Loucy (cell line): Measurements from ENCODE around the gene HS6ST1.

Experiments
- H2AFZ ChIP-seq: fragments of 200-600 bp; sonication (generic); 2 replicates; pipeline ENCODE4 v1.6.0; 2016; ENCODE audit warnings: antibody characterized with exemption, mild to moderate bottlenecking, low read length, moderate library complexity
- H3F3A ChIP-seq: fragments of 200-600 bp; 2 replicates; pipeline ENCODE4 v1.6.0; 2016; ENCODE audit warnings: antibody characterized with exemption, low read depth, mild to moderate bottlenecking
- H3K27me3 ChIP-seq: fragments of 200-600 bp; sonication (generic); 2 replicates; pipeline ENCODE4 v1.6.1; 2014; ENCODE audit warnings: low read length, mild to moderate bottlenecking; ENCODE audit not compliant: insufficient read depth, poor library complexity, severe bottlenecking
- H3K36me3 ChIP-seq: fragments of 200-600 bp; sonication (generic); 2 replicates; pipeline ENCODE4 v1.6.1; 2016; ENCODE audit warnings: low read length; ENCODE audit not compliant: insufficient read depth
- H3K4me1 ChIP-seq: fragments of 200-600 bp; sonication (generic); 2 replicates; pipeline ENCODE4 v1.5.1; 2014; ENCODE audit warnings: low read length, mild to moderate bottlenecking; ENCODE audit not compliant: insufficient read depth, poor library complexity, severe bottlenecking
- H3K4me2 ChIP-seq: fragments of 200-600 bp; sonication (generic); 2 replicates; pipeline ENCODE4 v1.6.0; 2014; ENCODE audit warnings: antibody characterized with exemption, low read length, low read depth, mild to moderate bottlenecking; ENCODE audit not compliant: poor library complexity, severe bottlenecking
- H3K4me3 ChIP-seq: fragments of 200-600 bp; sonication (generic); 2 replicates; pipeline ENCODE4 v1.5.1; 2014; ENCODE audit warnings: low read length, mild to moderate bottlenecking, mixed read lengths; ENCODE audit not compliant: poor library complexity, severe bottlenecking
- H3K79me2 ChIP-seq: fragments of 200-600 bp; sonication (generic); 2 replicates; pipeline ENCODE4 v1.6.1; 2014; ENCODE audit warnings: low read length; ENCODE audit not compliant: insufficient read depth
- H3K9ac ChIP-seq: fragments of 200-600 bp; sonication (generic); 2 replicates; pipeline ENCODE4 v1.6.0; 2014; ENCODE audit warnings: mild to moderate bottlenecking, low read depth, low read length, moderate library complexity; ENCODE audit not compliant: poor library complexity, severe bottlenecking
- H3K9me2 ChIP-seq: fragments of 200-600 bp; sonication (generic); replicated peaks from 2 replicates; pipeline ENCODE4 v1.6.1; 2016; ENCODE audit warnings: low read depth, low read length, mixed read lengths
- H3K9me3 ChIP-seq: fragments of 200-600 bp; sonication (generic); 2 replicates; pipeline ENCODE4 v1.6.1; 2014; ENCODE audit warnings: mild to moderate bottlenecking, antibody characterized with exemption, low read length, low read depth; ENCODE audit not compliant: insufficient read depth
- H4K20me1 ChIP-seq: fragments of 200-600 bp; sonication (generic); 2 replicates; pipeline ENCODE4 v1.6.0; 2014; ENCODE audit warnings: antibody characterized with exemption, low read length, mild to moderate bottlenecking; ENCODE audit not compliant: insufficient read depth, poor library complexity, severe bottlenecking
- EZH2phosphoT487 ChIP-seq: fragments of 200-600 bp; IDR thresholded peaks from 2 replicates; pipeline ENCODE4 v1.6.1; 2018; ENCODE audit warnings: antibody characterized with exemption, mild to moderate bottlenecking, moderate library complexity, borderline replicate concordance
- TF ChIP-seq, protein P1 (sequence below): fragments of 200-600 bp; sonication (generic); conservative IDR thresholded peaks from 2 replicates; pipeline ENCODE4 v1.5.1; 2014; ENCODE audit warnings: mild to moderate bottlenecking, antibody characterized with exemption, low read length

The HS6ST1 gene

DNA sequence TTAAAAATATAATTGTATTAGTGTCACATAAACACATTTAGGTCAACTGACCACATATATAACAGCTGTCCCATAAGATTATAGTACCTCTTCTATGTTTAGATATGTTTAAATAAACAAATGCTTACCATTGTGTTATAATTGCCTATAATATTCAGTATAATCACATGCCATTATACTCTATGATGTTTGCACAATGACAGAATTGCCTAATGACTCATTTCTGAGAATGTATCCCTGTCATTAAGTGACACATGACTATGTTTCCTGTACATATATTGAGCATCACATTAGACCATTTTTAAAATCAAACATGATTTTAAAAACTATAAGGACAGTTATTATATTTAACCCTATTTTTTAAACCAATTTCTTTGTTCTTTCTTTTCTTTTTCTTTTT is 89.8 kb downstream of the HS6ST1 start:
- H3K36me3 ChIP-seq, result no peaks in the 10 kb centered on the region
- no peaks in the 10 kb centered on the region for H3K9me3 ChIP-seq
- H2AFZ ChIP-seq, result no peak overlapping the region
- TF ChIP-seq EZH2phosphoT487, result no peak
- TF ChIP-seq, protein P1, sequence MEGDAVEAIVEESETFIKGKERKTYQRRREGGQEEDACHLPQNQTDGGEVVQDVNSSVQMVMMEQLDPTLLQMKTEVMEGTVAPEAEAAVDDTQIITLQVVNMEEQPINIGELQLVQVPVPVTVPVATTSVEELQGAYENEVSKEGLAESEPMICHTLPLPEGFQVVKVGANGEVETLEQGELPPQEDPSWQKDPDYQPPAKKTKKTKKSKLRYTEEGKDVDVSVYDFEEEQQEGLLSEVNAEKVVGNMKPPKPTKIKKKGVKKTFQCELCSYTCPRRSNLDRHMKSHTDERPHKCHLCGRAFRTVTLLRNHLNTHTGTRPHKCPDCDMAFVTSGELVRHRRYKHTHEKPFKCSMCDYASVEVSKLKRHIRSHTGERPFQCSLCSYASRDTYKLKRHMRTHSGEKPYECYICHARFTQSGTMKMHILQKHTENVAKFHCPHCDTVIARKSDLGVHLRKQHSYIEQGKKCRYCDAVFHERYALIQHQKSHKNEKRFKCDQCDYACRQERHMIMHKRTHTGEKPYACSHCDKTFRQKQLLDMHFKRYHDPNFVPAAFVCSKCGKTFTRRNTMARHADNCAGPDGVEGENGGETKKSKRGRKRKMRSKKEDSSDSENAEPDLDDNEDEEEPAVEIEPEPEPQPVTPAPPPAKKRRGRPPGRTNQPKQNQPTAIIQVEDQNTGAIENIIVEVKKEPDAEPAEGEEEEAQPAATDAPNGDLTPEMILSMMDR, result no peak
- H3K79me2 ChIP-seq, result no peaks in the 10 kb centered on the region
- H3K4me2 ChIP-seq, result no peak overlapping the region
- no peak overlapping the region for H3K4me3 ChIP-seq
- peaks cover 4% of the 10 kb centered on the region for H3K27me3 ChIP-seq
- no peaks in the 10 kb centered on the region for H3F3A ChIP-seq
- no peaks in the 10 kb centered on the region for H3K4me1 ChIP-seq
- no peaks in the 10 kb centered on the region for H3K9me2 ChIP-seq
- no peaks in the 10 kb centered on the region for H4K20me1 ChIP-seq
- H3K9ac ChIP-seq, result no peak overlapping the region

DNA sequence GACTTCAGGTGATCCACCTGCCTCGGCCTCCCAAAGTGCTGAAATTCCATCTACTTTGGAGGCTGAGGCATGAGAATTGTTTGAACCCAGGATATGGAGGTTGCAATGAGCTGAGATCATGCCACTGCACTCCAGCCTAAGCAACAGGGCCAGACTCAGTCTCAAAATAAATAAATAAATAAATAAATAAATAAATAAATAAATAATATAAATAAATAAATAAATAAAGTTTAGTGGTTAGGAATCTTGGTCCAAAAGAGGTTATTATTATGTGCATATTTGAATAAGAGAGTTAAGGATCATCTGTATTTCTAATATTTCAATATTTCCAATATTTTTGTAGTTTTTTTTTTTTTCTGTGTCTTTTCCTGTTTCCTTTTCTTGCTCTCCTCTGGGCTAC is 90.8 kb downstream of the HS6ST1 start:
- H3K9ac ChIP-seq, result no peak overlapping the region
- no peak overlapping the region for H3K4me3 ChIP-seq
- no peak overlapping the region for H3K4me2 ChIP-seq
- H3K27me3 ChIP-seq, result peaks cover 2% of the 10 kb centered on the region
- no peaks in the 10 kb centered on the region for H4K20me1 ChIP-seq
- H3K9me3 ChIP-seq, result no peaks in the 10 kb centered on the region
- no peak overlapping the region for H2AFZ ChIP-seq
- TF ChIP-seq, protein P1, result no peak
- no peak for TF ChIP-seq EZH2phosphoT487
- no peaks in the 10 kb centered on the region for H3K79me2 ChIP-seq
- no peaks in the 10 kb centered on the region for H3K9me2 ChIP-seq
- H3F3A ChIP-seq, result no peaks in the 10 kb centered on the region
- no peaks in the 10 kb centered on the region for H3K4me1 ChIP-seq
- no peaks in the 10 kb centered on the region for H3K36me3 ChIP-seq

DNA sequence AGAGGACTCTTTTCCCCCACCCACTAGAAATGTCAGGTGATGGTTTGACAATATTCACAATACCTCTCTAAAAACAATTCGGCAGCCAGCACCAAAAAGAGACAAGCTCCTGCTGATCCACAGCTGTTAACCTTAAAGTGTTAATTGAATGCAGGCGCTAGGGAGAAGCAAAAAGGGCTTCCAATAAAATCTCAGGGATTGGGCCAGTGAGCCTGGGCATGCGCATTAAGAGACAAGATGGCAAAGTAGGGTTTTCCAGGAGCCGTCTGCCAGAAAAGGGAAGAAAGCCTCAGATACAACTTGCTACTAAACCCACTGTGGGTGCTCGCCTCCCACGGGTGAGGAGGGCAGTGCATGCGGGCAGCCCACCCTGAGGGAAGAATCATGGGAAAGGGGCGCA is 98.8 kb downstream of the HS6ST1 start:
- Histone ChIP-seq H3K9me2 (no peaks in the 10 kb centered on the region), H3K36me3 (no peaks in the 10 kb centered on the region), H3K79me2 (no peaks in the 10 kb centered on the region), H3K9ac (no peak overlapping the region), H2AFZ (no peak overlapping the region), H3K9me3 (no peaks in the 10 kb centered on the region), H3K27me3 (no peaks in the 10 kb centered on the region), H3K4me2 (no peak overlapping the region), H3K4me1 (no peaks in the 10 kb centered on the region), H4K20me1 (no peaks in the 10 kb centered on the region), H3K4me3 (no peak overlapping the region), H3F3A (no peaks in the 10 kb centered on the region)
- TF ChIP-seq, protein P1, result no peak
- TF ChIP-seq EZH2phosphoT487, result no peak
